ENCODE results near the gene PLAC9.
"Not testable (repeated sequence)": the region's sequence is repeated elsewhere in the genome, so short reads cannot be mapped to it uniquely, and the experiment has no call there.

PLAC9 gene

GRCh38 chr10:80126876-80127275 is 5.7 kb upstream of the PLAC9 start:
- H3K4me1 Mint-ChIP-seq (ENCODE audit: low read depth), result no peaks in the 10 kb centered on the region
- H3K9me3 Mint-ChIP-seq, result no peaks in the 10 kb centered on the region
- no peak for DNase-seq
- no peak overlapping the region for H3K4me3 Mint-ChIP-seq
- no peak overlapping the region for H3K27ac Mint-ChIP-seq
- no peaks in the 10 kb centered on the region for H3K36me3 Mint-ChIP-seq (ENCODE audit: low read depth)
- H3K27me3 Mint-ChIP-seq, result peaks cover 12% of the 10 kb centered on the region

DNA sequence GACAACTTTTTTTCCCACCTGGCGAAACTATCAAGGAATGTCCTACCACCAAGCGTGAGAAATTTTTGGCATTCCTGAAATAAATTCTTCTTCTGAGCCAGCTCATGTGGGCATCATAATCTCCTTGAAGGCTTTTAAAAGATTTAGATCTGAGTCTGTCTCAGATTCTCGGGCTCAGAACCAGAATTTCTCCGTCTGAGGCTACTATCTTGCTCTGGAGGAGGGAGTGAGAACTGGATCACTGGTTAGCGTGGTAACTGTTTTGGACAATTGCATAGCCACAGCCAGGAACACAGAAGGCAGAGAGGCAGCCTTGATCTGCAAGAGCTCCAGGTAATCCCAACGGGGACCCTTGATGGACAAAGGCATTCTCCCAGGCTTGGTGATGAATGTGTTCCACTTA is 1.0 kb upstream of the PLAC9 start:
- no peak for DNase-seq
- no peak overlapping the region for H3K27ac Mint-ChIP-seq
- peaks cover 4% of the 10 kb centered on the region for H3K4me1 Mint-ChIP-seq (ENCODE audit: low read depth)
- peaks cover 36% of the 10 kb centered on the region for H3K27me3 Mint-ChIP-seq
- H3K4me3 Mint-ChIP-seq, result no peak overlapping the region
- H3K9me3 Mint-ChIP-seq, result no peaks in the 10 kb centered on the region
- no peaks in the 10 kb centered on the region for H3K36me3 Mint-ChIP-seq (ENCODE audit: low read depth)

GRCh38 chr10:80133206-80133605 is 676 bp downstream of the PLAC9 start:
- no peak overlapping the region for H3K27ac Mint-ChIP-seq
- peaks cover 4% of the 10 kb centered on the region for H3K4me1 Mint-ChIP-seq (ENCODE audit: low read depth)
- peaks cover 43% of the 10 kb centered on the region for H3K27me3 Mint-ChIP-seq
- no peaks in the 10 kb centered on the region for H3K9me3 Mint-ChIP-seq
- DNase-seq, result no peak
- no peak overlapping the region for H3K4me3 Mint-ChIP-seq
- H3K36me3 Mint-ChIP-seq (ENCODE audit: low read depth), result no peaks in the 10 kb centered on the region

DNA sequence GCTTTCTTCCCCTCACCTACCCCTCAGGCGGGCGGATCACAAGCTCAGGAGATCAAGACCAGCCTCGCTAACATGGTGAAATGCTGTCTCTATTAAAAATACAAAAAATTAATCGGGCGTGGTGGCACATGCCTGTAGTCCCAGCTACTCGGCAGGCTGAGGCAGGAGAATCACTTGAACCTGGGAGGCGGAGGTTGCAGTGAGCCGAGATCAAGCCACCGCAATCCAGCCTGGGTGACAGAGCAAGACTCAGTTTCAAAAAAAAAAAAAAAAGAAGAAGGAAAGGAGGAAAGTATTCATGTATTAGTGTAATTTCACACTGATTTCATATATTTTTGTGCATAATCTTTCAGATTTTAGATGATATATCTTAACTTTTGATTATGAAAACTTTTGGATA is 1.2 kb downstream of the PLAC9 start:
- not testable (repeated sequence) for H3K27ac Mint-ChIP-seq; H3K4me3 Mint-ChIP-seq; H3K36me3 Mint-ChIP-seq (ENCODE audit: low read depth); DNase-seq; H3K4me1 Mint-ChIP-seq (ENCODE audit: low read depth); H3K9me3 Mint-ChIP-seq
- peaks cover 47% of the 10 kb centered on the region for H3K27me3 Mint-ChIP-seq

GRCh38 chr10:80136134-80136571 is 3.6 kb downstream of the PLAC9 start:
- no peak overlapping the region for H3K27ac Mint-ChIP-seq
- peaks cover 4% of the 10 kb centered on the region for H3K4me1 Mint-ChIP-seq (ENCODE audit: low read depth)
- no peaks in the 10 kb centered on the region for H3K36me3 Mint-ChIP-seq (ENCODE audit: low read depth)
- no peak overlapping the region for H3K4me3 Mint-ChIP-seq
- H3K9me3 Mint-ChIP-seq, result no peaks in the 10 kb centered on the region
- peaks cover 56% of the 10 kb centered on the region for H3K27me3 Mint-ChIP-seq
- DNase-seq, result no peak

- Mint-ChIP-seq H3K27ac (no peak overlapping the region), H3K36me3 (ENCODE audit: low read depth) (no peaks in the 10 kb centered on the region), H3K27me3 (peaks cover 48% of the 10 kb centered on the region), H3K4me1 (ENCODE audit: low read depth) (peaks cover 4% of the 10 kb centered on the region), H3K4me3 (no peak overlapping the region), H3K9me3 (no peaks in the 10 kb centered on the region)
- no peak for DNase-seq
These were observed 4.7 kb downstream of the PLAC9 start for GRCh38 chr10:80137031-80137862.

GRCh38 chr10:80137920-80138319 is 5.4 kb downstream of the PLAC9 start:
- DNase-seq, result no peak
- Mint-ChIP-seq H3K27ac (no peak overlapping the region), H3K36me3 (ENCODE audit: low read depth) (no peaks in the 10 kb centered on the region), H3K4me3 (no peak overlapping the region), H3K27me3 (peaks cover 45% of the 10 kb centered on the region), H3K9me3 (no peaks in the 10 kb centered on the region), H3K4me1 (ENCODE audit: low read depth) (peaks cover 2% of the 10 kb centered on the region)

GRCh38 chr10:80139265-80139664 is 6.7 kb downstream of the PLAC9 start:
- Mint-ChIP-seq H3K9me3 (no peaks in the 10 kb centered on the region), H3K36me3 (ENCODE audit: low read depth) (no peaks in the 10 kb centered on the region), H3K4me1 (ENCODE audit: low read depth) (peaks cover 7% of the 10 kb centered on the region), H3K27ac (no peak overlapping the region), H3K27me3 (peaks cover 34% of the 10 kb centered on the region), H3K4me3 (no peak overlapping the region)
- no peak for DNase-seq

- Mint-ChIP-seq H3K27me3 (peaks cover 28% of the 10 kb centered on the region), H3K4me3 (no peak overlapping the region), H3K9me3 (no peaks in the 10 kb centered on the region), H3K4me1 (ENCODE audit: low read depth) (peaks cover 15% of the 10 kb centered on the region), H3K27ac (no peak overlapping the region), H3K36me3 (ENCODE audit: low read depth) (no peaks in the 10 kb centered on the region)
- no peak for DNase-seq
These were observed 7.7 kb downstream of the PLAC9 start for GRCh38 chr10:80140251-80140650.

- no peak overlapping the region for H3K4me3 Mint-ChIP-seq
- peaks cover 28% of the 10 kb centered on the region for H3K27me3 Mint-ChIP-seq
- peaks cover 21% of the 10 kb centered on the region for H3K4me1 Mint-ChIP-seq (ENCODE audit: low read depth)
- no peak overlapping the region for H3K27ac Mint-ChIP-seq
- no peaks in the 10 kb centered on the region for H3K9me3 Mint-ChIP-seq
- no peak for DNase-seq
- H3K36me3 Mint-ChIP-seq (ENCODE audit: low read depth), result no peaks in the 10 kb centered on the region
These were observed 9.3 kb downstream of the PLAC9 start for GRCh38 chr10:80141696-80142460.

DNA sequence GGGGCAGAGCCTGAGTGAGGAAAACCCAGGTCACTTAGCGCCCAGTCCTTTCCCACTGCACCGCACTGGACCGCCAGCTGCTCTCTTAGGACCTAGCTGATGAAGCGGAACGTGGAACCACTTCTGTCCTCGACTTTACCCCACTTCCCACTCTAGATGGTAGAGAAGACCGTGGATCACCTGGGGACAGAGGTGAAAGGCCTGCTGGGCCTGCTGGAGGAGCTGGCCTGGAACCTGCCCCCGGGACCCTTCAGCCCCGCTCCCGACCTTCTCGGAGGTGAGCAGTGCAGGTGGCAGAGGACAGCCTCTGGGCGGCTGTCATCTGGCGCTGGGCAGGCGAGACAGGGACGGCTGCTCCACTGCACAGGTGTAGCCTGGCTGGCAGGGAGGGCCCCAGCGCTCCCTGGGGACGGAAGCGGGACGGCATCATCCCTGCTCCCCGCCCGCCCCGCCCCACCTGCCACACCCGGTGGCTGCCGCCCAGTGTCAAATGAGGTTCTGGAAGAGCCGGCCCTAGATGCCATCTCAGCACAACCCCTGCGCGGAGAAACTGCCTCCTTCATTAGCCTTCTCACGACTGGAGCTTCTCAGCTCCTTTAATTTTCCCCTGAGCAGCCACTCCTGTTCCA is 11.7 kb downstream of the PLAC9 start:
- Mint-ChIP-seq H3K27me3 (peaks cover 15% of the 10 kb centered on the region), H3K9me3 (peaks cover 2% of the 10 kb centered on the region), H3K36me3 (ENCODE audit: low read depth) (peaks cover 17% of the 10 kb centered on the region), H3K4me3 (peak overlapping the region; percentile 70), H3K4me1 (ENCODE audit: low read depth) (peaks cover 21% of the 10 kb centered on the region), H3K27ac (peak overlapping the region; percentile 73)
- DNase-seq, result peak; percentile 64

- Mint-ChIP-seq H3K27me3 (peaks cover 12% of the 10 kb centered on the region), H3K27ac (peak overlapping the region; percentile 73), H3K9me3 (peaks cover 2% of the 10 kb centered on the region), H3K36me3 (ENCODE audit: low read depth) (peaks cover 22% of the 10 kb centered on the region), H3K4me1 (ENCODE audit: low read depth) (peaks cover 21% of the 10 kb centered on the region), H3K4me3 (peak overlapping the region; percentile 70)
- DNase-seq, result peak; percentile 55
These were observed 12.2 kb downstream of the PLAC9 start for GRCh38 chr10:80144696-80145131.

DNA sequence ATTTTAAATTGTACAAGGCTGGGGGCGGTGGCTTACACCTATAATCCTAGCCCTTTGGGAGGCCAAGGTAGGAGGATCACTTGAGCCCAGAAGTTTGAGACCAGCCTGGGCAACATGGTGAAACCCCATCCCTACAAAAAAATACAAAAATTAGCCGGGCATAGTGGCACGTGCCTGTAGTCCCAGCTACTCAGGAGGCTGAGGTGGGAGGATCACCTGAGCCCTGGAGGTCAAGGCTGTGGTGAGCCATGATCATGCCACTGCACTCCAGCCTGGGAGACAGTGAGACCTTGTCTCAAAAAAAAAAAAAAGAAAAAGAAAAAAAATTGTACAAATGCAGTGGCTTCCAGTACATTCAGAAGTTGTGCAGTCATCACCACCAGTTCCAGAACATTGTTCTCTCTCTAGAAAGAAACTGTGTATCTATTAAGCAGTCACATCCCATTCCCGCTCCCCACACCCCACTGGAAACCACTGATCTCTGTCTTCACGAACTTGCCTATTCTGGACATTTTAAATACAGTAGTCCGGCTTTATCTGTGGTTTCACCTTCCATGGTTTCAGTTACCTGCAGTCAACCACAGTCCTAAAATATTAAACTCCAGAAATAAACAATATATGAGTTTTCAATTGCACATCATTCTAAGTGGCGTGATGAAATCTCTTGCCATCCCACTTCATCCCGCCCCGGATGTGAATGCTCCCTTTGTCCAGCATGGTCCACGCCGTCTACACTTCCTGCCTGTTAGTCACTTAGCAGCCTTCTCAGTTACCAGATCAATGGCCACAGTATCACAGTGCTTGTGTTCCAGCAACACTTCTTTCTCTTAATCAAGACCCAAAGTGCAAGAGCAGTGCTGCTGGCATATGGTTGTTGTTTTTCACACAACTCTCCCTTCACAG is 13.1 kb downstream of the PLAC9 start:
- Mint-ChIP-seq H3K27ac (peak overlapping the region; percentile 73), H3K4me1 (ENCODE audit: low read depth) (peaks cover 21% of the 10 kb centered on the region), H3K36me3 (ENCODE audit: low read depth) (peaks cover 31% of the 10 kb centered on the region)
- H3K27me3 Mint-ChIP-seq, H3K4me3 Mint-ChIP-seq, H3K9me3 Mint-ChIP-seq, DNase-seq: not testable (repeated sequence)

- no peak for DNase-seq
- H3K36me3 Mint-ChIP-seq (ENCODE audit: low read depth), result peaks cover 44% of the 10 kb centered on the region
- no peak overlapping the region for H3K27ac Mint-ChIP-seq
These were observed 14.4 kb downstream of the PLAC9 start for GRCh38 chr10:80146918-80147317.

More at GRCh38 chr10:80146918-80147317, 14.4 kb downstream of the PLAC9 start:
- H3K9me3 Mint-ChIP-seq, result peaks cover 14% of the 10 kb centered on the region
- H3K4me1 Mint-ChIP-seq (ENCODE audit: low read depth), result peaks cover 21% of the 10 kb centered on the region
- no peaks in the 10 kb centered on the region for H3K27me3 Mint-ChIP-seq
- H3K4me3 Mint-ChIP-seq, result no peak overlapping the region
